DOHH2 (cell line): ENCODE results near the gene CCDC134.
A peak's percentile ranks its signal among the peaks of the same experiment; 100 is the strongest.

ENCODE experiments used
- CTCF ChIP-seq: fragments of 200-600 bp; sonication (generic); IDR thresholded peaks from one replicate; pipeline ENCODE4 v1.5.1; 2014; ENCODE audit warnings: antibody characterized with exemption, mild to moderate bottlenecking, low read depth, low read length; ENCODE audit not compliant: poor library complexity, severe bottlenecking
- EZH2phosphoT487 ChIP-seq: fragments of 200-600 bp; sonication (generic); IDR thresholded peaks from 2 replicates; pipeline ENCODE4 v1.6.1; 2017; ENCODE audit warnings: borderline replicate concordance, mild to moderate bottlenecking, antibody characterized with exemption, low read length, moderate library complexity, mixed read lengths

- TF ChIP-seq CTCF (peak; percentile 88), EZH2phosphoT487 (no peak)
Measured at GRCh38 chr22:41857155-41857859, 56.8 kb downstream of the CCDC134 start.
